Stimulated activated naive CD4-positive, alpha-beta T cell (primary cell): ENCODE results near the gene NOXRED1.
"Not testable (repeated sequence)": the region's sequence is repeated elsewhere in the genome, so short reads cannot be mapped to it uniquely, and the experiment has no call there.

Source experiments
- DNase-seq, 6 experiments: peaks; one replicate each; lab custom pipeline; 2025; lab: John Stamatoyannopoulos, UW

NOXRED1 gene, protein sequence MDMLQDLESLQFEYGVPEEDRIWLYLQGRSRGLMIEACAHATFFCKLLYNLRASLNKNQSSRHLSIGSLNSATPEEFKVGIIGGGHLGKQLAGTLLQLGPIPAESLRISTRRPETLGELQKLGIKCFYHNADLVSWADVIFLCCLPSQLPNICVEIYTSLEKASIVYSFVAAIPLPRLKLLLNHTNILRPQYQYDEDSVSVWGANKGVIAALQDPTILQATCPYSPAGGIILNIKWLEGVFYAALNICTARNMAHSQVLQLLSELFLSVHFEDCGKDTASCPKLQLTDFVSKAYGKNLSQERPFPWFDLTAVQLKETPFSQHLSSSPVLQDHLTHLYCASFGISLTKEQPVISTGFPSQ

DNA sequence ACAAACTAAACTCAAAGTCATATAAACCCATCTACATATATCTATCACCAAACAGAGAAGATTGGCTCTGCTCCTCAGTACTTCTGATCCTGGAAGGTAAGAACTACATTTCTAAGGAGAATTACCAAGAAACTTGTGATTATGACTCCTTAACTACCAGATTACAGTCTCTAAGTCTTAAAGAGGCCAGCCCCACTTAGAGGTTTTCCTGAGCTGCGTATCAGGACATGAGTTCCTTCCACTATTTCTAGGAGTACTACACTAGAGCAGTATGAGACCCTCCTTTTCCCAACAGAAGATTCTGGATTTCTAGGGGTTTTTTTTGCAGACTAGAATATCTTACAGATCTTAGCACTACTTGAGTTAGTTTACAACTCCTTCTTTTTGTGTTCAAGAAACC, at the start of gene NOXRED1:
NOXRED1 (minus strand) TSS at position 101 of the 400 bp plus-strand sequence. CDS start 634 bp downstream, outside the sequence.
- DNase-seq, result no peak

DNA sequence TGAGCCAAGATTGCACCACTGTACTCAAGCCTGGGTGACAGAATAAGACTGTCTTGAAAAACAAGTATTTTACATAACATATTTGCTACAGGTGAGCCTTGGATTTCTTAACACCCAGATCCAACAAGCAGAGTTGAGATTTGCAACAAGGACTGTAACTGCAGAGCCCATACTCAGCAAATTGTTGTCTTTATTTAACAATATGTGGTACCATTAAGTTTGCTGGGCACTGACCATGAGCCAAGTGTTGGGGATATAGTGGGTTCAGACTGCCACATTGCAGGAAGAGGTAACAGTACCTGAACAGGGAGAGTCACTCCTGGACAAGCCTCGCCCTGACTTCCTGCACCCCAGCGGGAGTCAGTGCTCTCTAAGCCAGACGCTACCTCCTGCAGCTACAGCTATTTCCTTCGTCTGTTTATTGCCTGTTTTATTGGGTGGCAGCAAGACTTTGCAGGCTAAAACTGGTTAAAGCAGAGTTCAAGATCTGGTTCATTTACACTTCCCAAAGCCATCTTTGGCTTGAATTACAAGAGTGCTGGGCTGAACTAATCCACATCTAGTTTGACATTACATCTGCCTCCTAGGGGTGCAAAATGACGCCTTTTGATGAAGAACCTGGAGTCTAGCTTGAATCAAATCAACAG, 47.0 kb upstream of the NOXRED1 start:
- no peak for DNase-seq

DNA sequence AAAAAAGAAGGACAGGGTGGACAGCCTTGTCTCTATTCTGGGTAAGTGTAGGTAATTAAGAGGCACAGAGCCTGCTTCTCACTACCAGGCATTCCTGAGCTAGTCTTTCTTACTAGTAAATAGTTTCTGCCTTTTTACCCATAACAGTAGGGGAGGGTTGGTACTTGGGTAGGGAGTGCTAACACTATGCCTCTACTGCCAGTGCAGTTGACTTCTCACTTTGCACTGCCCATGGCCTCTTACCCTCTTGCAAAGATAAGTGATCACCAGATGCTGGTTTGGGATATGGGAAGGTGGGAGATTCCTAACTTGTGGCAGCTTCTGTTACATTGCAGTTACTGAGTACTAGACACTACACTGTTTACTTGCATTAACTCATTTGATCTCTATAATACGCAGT, 46.2 kb upstream of the NOXRED1 start:
- DNase-seq, result no peak

DNA sequence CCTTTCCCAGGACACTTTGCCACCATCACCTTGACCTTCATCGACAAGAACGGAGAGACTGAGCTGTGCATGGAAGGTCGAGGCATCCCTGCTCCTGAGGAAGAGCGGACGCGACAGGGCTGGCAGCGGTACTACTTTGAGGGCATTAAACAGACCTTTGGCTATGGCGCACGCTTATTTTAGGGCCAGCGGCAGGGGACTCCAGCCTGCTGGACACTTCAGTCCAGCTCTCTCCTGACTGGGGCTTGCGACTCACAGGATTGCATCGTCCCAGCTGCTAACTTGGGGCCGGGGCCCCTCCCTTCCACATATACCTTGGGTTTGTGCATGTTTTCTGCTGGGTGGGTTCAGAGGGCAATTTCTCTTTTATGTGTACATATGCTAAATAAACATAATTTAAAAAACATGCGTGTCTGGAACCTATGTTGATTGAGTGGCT, 45.8 kb upstream of the NOXRED1 start:
- no peak for DNase-seq

GRCh38 chr14:77467801-77468200, 44.5 kb upstream of the NOXRED1 start:
- no peak for DNase-seq

GRCh38 chr14:77459072-77459723, 35.9 kb upstream of the NOXRED1 start:
- DNase-seq, result peak; percentile 1 to 45 (median 37)

DNA sequence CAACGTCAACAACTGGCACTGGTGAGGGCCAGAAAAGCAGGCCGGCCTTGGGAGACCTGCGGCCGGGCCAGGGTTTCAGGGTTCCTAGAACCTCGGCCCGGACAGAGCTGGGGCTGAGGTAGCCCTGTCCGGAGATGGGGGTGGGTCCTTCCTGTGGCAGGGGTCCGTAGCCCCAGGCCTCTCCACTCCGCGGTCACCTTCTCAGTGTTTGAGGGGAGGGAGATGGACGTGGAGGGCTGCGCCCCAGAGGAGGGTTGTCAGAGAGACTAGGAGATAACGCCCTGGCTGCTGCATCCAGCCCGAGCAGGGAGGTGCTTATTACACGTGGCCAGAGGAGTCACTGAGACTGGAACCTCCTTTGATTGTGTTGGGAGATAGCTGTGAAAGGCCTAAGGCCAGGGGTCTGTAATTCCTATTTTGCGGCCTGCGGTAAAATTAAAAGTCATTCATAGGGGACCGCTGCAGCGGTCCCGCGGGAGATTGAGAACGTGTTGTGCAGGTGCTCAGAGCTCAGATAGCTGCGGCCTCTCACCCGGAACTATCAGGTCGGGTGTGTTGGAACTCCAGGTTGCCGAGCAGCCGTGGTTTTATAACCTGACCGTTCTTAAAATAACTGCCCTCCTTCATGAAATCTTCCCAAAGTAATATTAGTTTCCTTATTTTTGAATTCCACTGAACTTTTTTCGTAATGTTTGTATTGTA, 35.1 kb upstream of the NOXRED1 start:
- DNase-seq, result peak in 3 of 6 experiments; percentile 23 to 30 (median 25)

- DNase-seq, result peak; percentile 89 to 96 (median 95)
Observed at GRCh38 chr14:77457522-77458248, 34.4 kb upstream of the NOXRED1 start, which contains the start of the genes AHSA1 and VIPAS39. Gene AHSA1 (plus strand): TSS chr14:77458093. CDS start chr14:77458190, 97 bp downstream. Gene VIPAS39 (minus strand): TSS chr14:77457601. CDS start chr14:77454102, 3,499 bp downstream.

DNA sequence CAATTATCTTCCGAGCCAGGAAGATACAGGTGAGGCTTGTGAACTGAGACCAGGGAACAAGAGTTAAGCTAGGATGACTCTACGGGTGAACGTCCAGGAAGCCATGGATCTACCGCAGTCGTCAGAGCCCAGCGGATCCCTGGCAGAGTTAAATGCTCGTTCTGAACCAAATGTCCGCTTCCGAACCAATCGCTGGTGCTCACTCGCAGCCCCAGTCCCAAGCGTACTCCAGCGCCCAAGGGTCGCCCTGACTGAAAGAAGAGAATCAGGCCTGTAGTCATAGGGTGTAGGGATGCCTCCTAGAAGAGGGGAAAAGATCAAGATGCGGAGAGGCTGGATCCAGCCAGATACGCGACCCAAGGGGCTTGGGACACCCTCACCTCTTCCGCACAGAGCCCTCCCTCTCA, 33.8 kb upstream of the NOXRED1 start:
- no peak for DNase-seq

- no peak for DNase-seq
Observed at GRCh38 chr14:77455966-77456640, 32.8 kb upstream of the NOXRED1 start.

- DNase-seq, result no peak
Observed at GRCh38 chr14:77442196-77442595, 18.9 kb upstream of the NOXRED1 start.

- DNase-seq, result no peak
Observed at GRCh38 chr14:77439861-77440260, 16.5 kb upstream of the NOXRED1 start.

DNA sequence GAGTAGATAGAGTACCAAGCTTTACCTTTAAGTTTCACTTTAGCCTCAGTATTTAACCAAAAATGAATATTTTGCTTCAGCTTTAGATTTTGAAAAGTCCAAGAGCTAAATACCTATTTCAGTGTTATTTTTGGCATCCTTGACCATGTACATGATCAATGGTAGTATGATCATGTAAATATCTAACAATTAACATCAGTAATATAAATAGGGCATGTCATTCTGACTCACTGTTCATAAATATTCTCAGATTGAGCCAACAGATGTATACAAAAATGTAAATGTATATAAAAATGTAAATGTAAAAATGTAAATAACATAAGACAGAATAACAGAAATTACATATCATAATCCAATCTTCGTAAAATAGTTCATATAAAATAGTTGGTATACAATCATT, 15.3 kb upstream of the NOXRED1 start:
- DNase-seq, result no peak

DNA sequence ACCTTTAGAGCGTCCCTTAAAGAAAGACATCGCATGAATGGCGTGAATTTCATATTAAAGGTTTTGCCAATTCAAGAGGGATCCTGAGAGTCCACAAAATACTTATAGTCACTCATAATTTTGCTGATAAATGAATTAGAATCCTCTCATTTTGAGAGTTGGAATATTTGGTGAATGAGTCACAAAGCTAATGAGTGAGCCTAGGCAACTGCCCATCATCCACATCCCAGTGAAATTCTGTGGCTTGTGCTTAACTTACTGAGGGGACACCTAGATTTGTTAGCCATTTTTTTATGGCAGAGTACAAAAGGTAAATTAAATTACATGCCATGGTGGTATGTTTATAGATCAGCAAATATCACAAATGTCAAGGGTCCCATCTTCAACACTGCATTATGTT, 12.7 kb upstream of the NOXRED1 start:
- no peak for DNase-seq

GRCh38 chr14:77426396-77426795, 3.1 kb upstream of the NOXRED1 start:
- no peak for DNase-seq

GRCh38 chr14:77424862-77425261, 1.5 kb upstream of the NOXRED1 start:
- no peak for DNase-seq

- DNase-seq, result no peak
Observed at GRCh38 chr14:77421201-77421600, 2.1 kb downstream of the NOXRED1 start.

DNA sequence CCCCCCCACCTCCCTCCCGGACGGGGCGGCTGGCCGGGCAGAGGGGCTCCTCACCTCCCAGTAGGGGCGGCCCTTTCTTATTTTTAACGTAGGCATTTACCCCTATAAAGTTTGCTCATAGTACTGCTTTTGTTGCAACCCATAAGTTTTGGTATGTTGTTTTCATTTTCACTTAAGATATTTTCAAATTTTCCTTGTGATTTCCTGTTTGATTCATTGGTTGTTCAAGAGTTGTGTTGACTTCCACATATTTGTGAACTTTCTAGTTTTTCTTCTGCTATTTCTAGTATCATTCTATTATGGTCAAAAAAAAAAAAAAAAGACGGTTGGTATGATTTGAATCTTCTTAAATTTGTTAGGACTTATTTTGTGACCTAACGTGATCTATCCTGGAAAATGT, 6.5 kb downstream of the NOXRED1 start:
- no peak for DNase-seq

- not testable (repeated sequence) for DNase-seq
Observed at GRCh38 chr14:77416098-77416497, 7.2 kb downstream of the NOXRED1 start.

GRCh38 chr14:77415403-77416030, 7.8 kb downstream of the NOXRED1 start:
- not testable (repeated sequence) for DNase-seq
